CD14-positive monocyte (primary cell): ENCODE measurements around the gene OR3A2. TPM values are rescaled to one million over a fixed set of nuclear protein-coding genes. Genes with fewer than 3 reads are reported as not detected.
A peak's percentile ranks its signal among the peaks of the same experiment; 100 is the strongest.
"Not testable (repeated sequence)": the region's sequence is repeated elsewhere in the genome, so short reads cannot be mapped to it uniquely, and the experiment has no call there.

Experiments used
- DNase-seq, 3 donors: peaks; one replicate each; pipeline ENCODE4 v3.0.0-alpha.2; 2011 to 2022
- H2AFZ ChIP-seq: 2 replicates; pipeline ENCODE4 v1.6.0; 2012; ENCODE audit warnings: mild to moderate bottlenecking, low read depth, low read length, inconsistent platforms; ENCODE audit not compliant: insufficient read depth, poor library complexity, severe bottlenecking
- H3K27ac ChIP-seq, 2 donors: 1 replicate in 1 of 2; 2 replicates in 1 of 2; pipeline ENCODE4 v1.5.1; 2012 to 2013; ENCODE audit warnings: low read length in 2 of 2, control low read depth in 1 of 2, inconsistent platforms in 1 of 2, low read depth in 1 of 2, mild to moderate bottlenecking in 1 of 2
- H3K27me3 ChIP-seq, 2 donors: one replicate each; pipeline versions ENCODE4 v1.6.0 to v1.6.1; 2011 to 2013; ENCODE audit warnings: low read length in 2 of 2; ENCODE audit not compliant: control insufficient read depth in 2 of 2, insufficient read depth in 2 of 2
- H3K36me3 ChIP-seq, 2 donors: replicated peaks in 1 of 2; 1 replicate in 1 of 2; 2 replicates in 1 of 2; pipeline versions ENCODE4 v1.5.1 to v1.6.1; 2012 to 2013; ENCODE audit warnings: low read length in 2 of 2, control low read depth in 1 of 2, inconsistent platforms in 1 of 2, mild to moderate bottlenecking in 1 of 2; ENCODE audit not compliant: insufficient read depth in 2 of 2, control insufficient read depth in 1 of 2
- H3K4me1 ChIP-seq, 2 donors: 1 replicate in 1 of 2; 2 replicates in 1 of 2; pipeline versions ENCODE4 v1.5.1 to v1.6.1; 2012 to 2013; ENCODE audit warnings: low read length in 2 of 2, control low read depth in 1 of 2, inconsistent platforms in 1 of 2, mild to moderate bottlenecking in 1 of 2, moderate library complexity in 1 of 2; ENCODE audit not compliant: insufficient read depth in 2 of 2, control insufficient read depth in 1 of 2
- H3K4me2 ChIP-seq: replicated peaks from 2 replicates; pipeline ENCODE3; 2012; ENCODE audit warnings: low read length, moderate library complexity, mild to moderate bottlenecking; ENCODE audit not compliant: poor library complexity, severe bottlenecking; ENCODE audit errors: extremely low read depth
- H3K4me3 ChIP-seq, 3 experiments: fragments of 200-600 bp in 1 of 3; sonication (generic) in 1 of 3; replicated peaks in 1 of 3; 1 replicate in 2 of 3; 2 replicates in 1 of 3; pipeline ENCODE4 v1.5.1; 2011 to 2013; ENCODE audit warnings: low read length in 3 of 3, mild to moderate bottlenecking in 3 of 3, control low read depth in 2 of 3, low read depth in 2 of 3, inconsistent platforms in 1 of 3, moderate library complexity in 1 of 3
- H3K79me2 ChIP-seq: 2 replicates; pipeline ENCODE4 v1.6.0; 2012; ENCODE audit warnings: mild to moderate bottlenecking, control low read depth, inconsistent platforms, low read length, moderate library complexity; ENCODE audit not compliant: insufficient read depth
- H3K9ac ChIP-seq: 2 replicates; pipeline ENCODE4 v1.6.0; 2017; ENCODE audit warnings: low read length, mild to moderate bottlenecking; ENCODE audit not compliant: insufficient read depth, poor library complexity, severe bottlenecking
- H3K9me3 ChIP-seq, 2 donors: replicated peaks in 1 of 2; 1 replicate in 1 of 2; 2 replicates in 1 of 2; pipeline versions ENCODE4 v1.5.1 to v1.6.1; 2012 to 2013; ENCODE audit warnings: low read length in 2 of 2, control low read depth in 1 of 2; ENCODE audit not compliant: control insufficient read depth in 1 of 2, insufficient read depth in 1 of 2
- H4K20me1 ChIP-seq: 2 replicates; pipeline ENCODE4 v1.6.0; 2012; ENCODE audit warnings: mild to moderate bottlenecking, low read length, control low read depth, moderate library complexity; ENCODE audit not compliant: insufficient read depth
- H3K27ac Mint-ChIP-seq, 7 donors: one replicate each; pipeline ENCODE4 v1.8.0; 2020; ENCODE audit warnings: mild to moderate bottlenecking in 7 of 7, mixed read lengths in 7 of 7, moderate library complexity in 6 of 7, inconsistent platforms in 2 of 7
- H3K27me3 Mint-ChIP-seq, 3 donors: one replicate each; pipeline ENCODE4 v1.8.0; 2021 to 2022; ENCODE audit warnings: low read depth in 3 of 3, mild to moderate bottlenecking in 3 of 3, mixed read lengths in 3 of 3, moderate library complexity in 3 of 3, inconsistent platforms in 1 of 3
- H3K36me3 Mint-ChIP-seq, 2 donors: one replicate each; pipeline ENCODE4 v1.8.0; 2020; ENCODE audit warnings: mixed read lengths in 2 of 2, inconsistent platforms in 1 of 2, mild to moderate bottlenecking in 1 of 2
- H3K4me1 Mint-ChIP-seq: one replicate; pipeline ENCODE4 v1.8.0; 2020; ENCODE audit warnings: mild to moderate bottlenecking, mixed read lengths
- H3K4me3 Mint-ChIP-seq, 2 donors: one replicate each; pipeline ENCODE4 v1.8.0; 2020; ENCODE audit warnings: mild to moderate bottlenecking in 2 of 2, mixed read lengths in 2 of 2, moderate library complexity in 1 of 2
- H3K9me3 Mint-ChIP-seq, 7 donors: one replicate each; pipeline ENCODE4 v1.8.0; 2020 to 2022; ENCODE audit warnings: mixed read lengths in 7 of 7, mild to moderate bottlenecking in 6 of 7, moderate library complexity in 6 of 7, inconsistent platforms in 2 of 7
- WGBS: methylation state at CpG from one replicate; pipeline ENCODE4 v1.1.5; 2013; ENCODE audit warnings: missing lambda C conversion rate; ENCODE audit not compliant: insufficient coverage; 5-methylcytosine and 5-hydroxymethylcytosine counted together
- intact Hi-C, 2 donors: fragments of 100-400 bp; cut with micrococcal nuclease; formaldehyde crosslinking; loops; one replicate each; pipeline versions ENCODE4 v1.15.0 to v1.15.1; 2023
- polyA plus RNA-seq, 3 donors: library from polyadenylated mRNA; depleted of rRNA in 1 of 3; unstranded in 2 of 3; stranded (reverse) in 1 of 3; fragments of 300-500 nt in 2 of 3; fragments of >200 nt in 1 of 3; fragmentation: Illumina TruSeq in 2 of 3; gene quantifications; 1 replicate in 2 of 3; 2 replicates in 1 of 3; pipeline ENCODE4 v1.2.3, GENCODE V29; 2012 to 2021
- TF ChIP-seq, protein P1 (sequence below): fragments of 200-600 bp; IDR thresholded peaks from one replicate; pipeline ENCODE4 v1.8.0; 2022; ENCODE audit warnings: antibody characterized with exemption, mild to moderate bottlenecking

OR3A2 gene
- polyA plus RNA-seq, 3 donors, result not detected

GRCh38 chr17:3260163-3260562, 125.9 kb downstream of the OR3A2 start:
- TF ChIP-seq, protein P1, sequence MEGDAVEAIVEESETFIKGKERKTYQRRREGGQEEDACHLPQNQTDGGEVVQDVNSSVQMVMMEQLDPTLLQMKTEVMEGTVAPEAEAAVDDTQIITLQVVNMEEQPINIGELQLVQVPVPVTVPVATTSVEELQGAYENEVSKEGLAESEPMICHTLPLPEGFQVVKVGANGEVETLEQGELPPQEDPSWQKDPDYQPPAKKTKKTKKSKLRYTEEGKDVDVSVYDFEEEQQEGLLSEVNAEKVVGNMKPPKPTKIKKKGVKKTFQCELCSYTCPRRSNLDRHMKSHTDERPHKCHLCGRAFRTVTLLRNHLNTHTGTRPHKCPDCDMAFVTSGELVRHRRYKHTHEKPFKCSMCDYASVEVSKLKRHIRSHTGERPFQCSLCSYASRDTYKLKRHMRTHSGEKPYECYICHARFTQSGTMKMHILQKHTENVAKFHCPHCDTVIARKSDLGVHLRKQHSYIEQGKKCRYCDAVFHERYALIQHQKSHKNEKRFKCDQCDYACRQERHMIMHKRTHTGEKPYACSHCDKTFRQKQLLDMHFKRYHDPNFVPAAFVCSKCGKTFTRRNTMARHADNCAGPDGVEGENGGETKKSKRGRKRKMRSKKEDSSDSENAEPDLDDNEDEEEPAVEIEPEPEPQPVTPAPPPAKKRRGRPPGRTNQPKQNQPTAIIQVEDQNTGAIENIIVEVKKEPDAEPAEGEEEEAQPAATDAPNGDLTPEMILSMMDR, result no peak
- Mint-ChIP-seq H3K4me1 (no peaks in the 10 kb centered on the region), H3K4me3 (no peak overlapping the region), H3K9me3 (peaks cover 0 to 10% (median 2%) of the 10 kb centered on the region in 7 donors), H3K27ac (peak overlapping the region in 1 of 7 donors; percentile 46), H3K27me3 (peaks cover 0 to 7% (median 6%) of the 10 kb centered on the region in 3 donors), H3K36me3 (no peaks in the 10 kb centered on the region)
- Histone ChIP-seq H3K27me3 (no peaks in the 10 kb centered on the region), H3K4me2 (no peak overlapping the region), H4K20me1 (no peaks in the 10 kb centered on the region), H3K27ac (no peak overlapping the region), H3K9ac (no peak overlapping the region), H3K79me2 (no peaks in the 10 kb centered on the region), H3K9me3 (no peaks in the 10 kb centered on the region), H3K4me3 (no peak overlapping the region), H3K4me1 (no peaks in the 10 kb centered on the region), H3K36me3 (no peaks in the 10 kb centered on the region), H2AFZ (no peak overlapping the region)
- DNase-seq, result no peak
- no CpG with 5 or more reads among the region's 1 CpG for WGBS
- intact Hi-C loops, result no loop called here

- intact Hi-C loops, result no loop called here
- Histone ChIP-seq H3K4me1 (no peaks in the 10 kb centered on the region), H3K9me3 (no peaks in the 10 kb centered on the region), H3K79me2 (no peaks in the 10 kb centered on the region), H2AFZ (no peak overlapping the region), H3K27me3 (no peaks in the 10 kb centered on the region), H4K20me1 (no peaks in the 10 kb centered on the region), H3K9ac (no peak overlapping the region), H3K4me3 (no peak overlapping the region), H3K36me3 (no peaks in the 10 kb centered on the region), H3K4me2 (no peak overlapping the region), H3K27ac (no peak overlapping the region)
- H3K27ac Mint-ChIP-seq, result no peak overlapping the region
- no peak for DNase-seq
- 95% methylated on average over 6 of the region's 8 CpGs for WGBS
- no peaks in the 10 kb centered on the region for H3K4me1 Mint-ChIP-seq
- H3K9me3 Mint-ChIP-seq, result peaks cover 0 to 10% (median 3%) of the 10 kb centered on the region in 7 donors
- TF ChIP-seq, protein P1, result no peak
- no peak overlapping the region for H3K4me3 Mint-ChIP-seq
- H3K27me3 Mint-ChIP-seq, result peaks cover 0 to 7% (median 4%) of the 10 kb centered on the region in 3 donors
- H3K36me3 Mint-ChIP-seq, result no peaks in the 10 kb centered on the region
These were observed 129.5 kb downstream of the OR3A2 start for GRCh38 chr17:3256575-3256974.

GRCh38 chr17:3249013-3249412, 137.1 kb downstream of the OR3A2 start:
- H3K36me3 ChIP-seq, H3K36me3 Mint-ChIP-seq, H3K9ac ChIP-seq, H3K4me1 Mint-ChIP-seq, DNase-seq, H4K20me1 ChIP-seq, H3K27ac Mint-ChIP-seq, H3K4me1 ChIP-seq, H3K9me3 Mint-ChIP-seq, H3K79me2 ChIP-seq, H3K27me3 ChIP-seq, H3K4me2 ChIP-seq, H2AFZ ChIP-seq, H3K4me3 Mint-ChIP-seq, H3K9me3 ChIP-seq, H3K4me3 ChIP-seq, H3K27me3 Mint-ChIP-seq, H3K27ac ChIP-seq, intact Hi-C loops: not testable (repeated sequence)
- WGBS, result no CpG with 5 or more reads among the region's 2 CpGs
